K562 (cell line): ENCODE measurements around the gene PPP1R16B. TPM values are rescaled to one million over a fixed set of nuclear protein-coding genes. Genes with fewer than 3 reads are reported as not detected.
A peak's percentile ranks its signal among the peaks of the same experiment; 100 is the strongest.

Source experiments
- BCLAF1 ChIP-seq, 2 experiments: fragments of 450-650 bp in 1 of 2; IDR thresholded peaks; 2 replicates each; pipeline ENCODE4 v1.6.1; 2011 to 2017; ENCODE audit warnings: low read depth in 2 of 2, antibody characterized with exemption in 1 of 2, borderline replicate concordance in 1 of 2, low read length in 1 of 2, mild to moderate bottlenecking in 1 of 2, mixed read lengths in 1 of 2; ENCODE audit not compliant: control insufficient read depth in 1 of 2
- CAMTA2 ChIP-seq: fragments of 250-450 bp; sonication (Bioruptor Pico); conservative IDR thresholded peaks from 2 replicates; pipeline ENCODE4 v1.5.1; 2022
- CTCFL ChIP-seq: IDR thresholded peaks from 2 replicates; pipeline ENCODE4 v1.6.1; 2011; ENCODE audit warnings: borderline replicate concordance, low read depth, mild to moderate bottlenecking, moderate library complexity, low read length; ENCODE audit not compliant: insufficient read depth, poor library complexity, severe bottlenecking
- HCFC1 ChIP-seq: IDR thresholded peaks from 2 replicates; pipeline ENCODE4 v1.6.1; 2012; ENCODE audit warnings: low read depth, low read length, improper control_type of control experiment
- HDAC3 ChIP-seq: fragments of 450-650 bp; IDR thresholded peaks from 2 replicates; pipeline ENCODE4 v1.6.1; 2018; ENCODE audit warnings: borderline replicate concordance, mild to moderate bottlenecking, moderate library complexity; ENCODE audit not compliant: partially characterized antibody
- KAT2B ChIP-seq: IDR thresholded peaks from one replicate; pipeline ENCODE4 v1.6.1; 2012; ENCODE audit warnings: low read depth, mild to moderate bottlenecking, control low read depth, inconsistent platforms, low read length, moderate library complexity
- L3MBTL2 ChIP-seq: fragments of 450-650 bp; IDR thresholded peaks from 2 replicates; pipeline ENCODE4 v1.6.1; 2016; ENCODE audit warnings: mild to moderate bottlenecking, moderate library complexity
- NFIC ChIP-seq: fragments of 450-650 bp; IDR thresholded peaks from 2 replicates; pipeline ENCODE4 v1.6.1; 2017; ENCODE audit warnings: mild to moderate bottlenecking, inconsistent platforms
- NFIX ChIP-seq: fragments of 250-450 bp; sonication (Bioruptor Pico); IDR thresholded peaks from 2 replicates; pipeline ENCODE4 v1.4.0; 2020; ENCODE audit warnings: low read depth, mild to moderate bottlenecking, moderate library complexity
- NONO ChIP-seq, 2 experiments: fragments of 200-400 bp in 1 of 2; fragments of 450-650 bp in 1 of 2; formaldehyde crosslinking in 1 of 2; IDR thresholded peaks; 2 replicates each; pipeline ENCODE4 v1.6.1; 2017; ENCODE audit warnings: low read depth in 2 of 2, mild to moderate bottlenecking in 2 of 2, moderate library complexity in 2 of 2, low read length in 1 of 2
- RBM22 ChIP-seq: fragments of 200-400 bp; formaldehyde crosslinking; IDR thresholded peaks from 2 replicates; pipeline ENCODE4 v1.6.1; 2018; ENCODE audit warnings: low read length, low read depth; ENCODE audit not compliant: poor library complexity, severe bottlenecking
- RCOR1 ChIP-seq, 2 experiments: IDR thresholded peaks; 2 replicates each; pipeline ENCODE4 v1.6.1; 2012; ENCODE audit warnings: low read depth in 2 of 2, low read length in 2 of 2, borderline replicate concordance in 1 of 2, improper control_type of control experiment in 1 of 2
- SMAD2 ChIP-seq: fragments of 150-350 bp; IDR thresholded peaks from 2 replicates; pipeline ENCODE4 v1.6.1; 2014; ENCODE audit warnings: low read depth, mild to moderate bottlenecking, low read length
- SNIP1 ChIP-seq: fragments of 450-650 bp; IDR thresholded peaks from 2 replicates; pipeline ENCODE4 v1.7.1; 2017; ENCODE audit warnings: low read depth, mild to moderate bottlenecking
- TCF3 ChIP-seq: sonication (generic); formaldehyde crosslinking; IDR thresholded peaks from 2 replicates; pipeline ENCODE4 v1.4.0; 2020; ENCODE audit warnings: mild to moderate bottlenecking, missing genetic modification reagents
- ZBTB8A ChIP-seq: fragments of 450-650 bp; IDR thresholded peaks from 2 replicates; pipeline ENCODE4 v1.6.1; 2018; ENCODE audit warnings: mild to moderate bottlenecking, moderate library complexity; ENCODE audit not compliant: partially characterized antibody
- ZKSCAN1 ChIP-seq: fragments of 150-350 bp; IDR thresholded peaks from 2 replicates; pipeline ENCODE4 v1.6.1; 2016; ENCODE audit warnings: low read depth, low read length
- ZNF347 ChIP-seq: fragments of 450-650 bp; formaldehyde crosslinking; IDR thresholded peaks from 2 replicates; pipeline ENCODE4 v1.4.0; 2020; ENCODE audit warnings: low read depth, mild to moderate bottlenecking, moderate library complexity
- ZNF41 ChIP-seq: fragments of 250-450 bp; sonication (Bioruptor Pico); conservative IDR thresholded peaks from 2 replicates; pipeline ENCODE4 v1.4.0; 2020; ENCODE audit warnings: mild to moderate bottlenecking
- ZNF717 ChIP-seq: fragments of 250-450 bp; sonication (Bioruptor Pico); IDR thresholded peaks from 2 replicates; pipeline ENCODE4 v1.5.0; 2021
- polyA plus RNA-seq, 8 experiments: library from polyadenylated mRNA; depleted of rRNA in 4 of 8; stranded (reverse) in 5 of 8; unstranded in 3 of 8; fragments of >200 nt; fragmentation: Nextera tagmentation in 2 of 8; fragmentation: Illumina TruSeq in 1 of 8; extraction: Ambion mirVana in 2 of 8; extraction: Trizol in 1 of 8; gene quantifications; 2 replicates each; pipeline versions ENCODE4 v1.2.1 to v1.2.3, GENCODE V29; 2011 to 2014; ENCODE audit warnings: inconsistent platforms in 1 of 8, missing spikeins in 1 of 8
- total RNA-seq, 7 experiments: library from RNA; depleted of rRNA in 6 of 7; stranded (reverse); fragments of >200 nt in 6 of 7; fragmentation: Illumina TruSeq in 2 of 7; extraction: Trizol in 2 of 7; gene quantifications; 2 replicates each; pipeline versions ENCODE4 v1.2.1 to v1.2.3, GENCODE V29; 2011 to 2021; ENCODE audit warnings: low replicate concordance in 1 of 7
- TF ChIP-seq, protein P1 (sequence below), 2 experiments: IDR thresholded peaks; 2 replicates each; pipeline ENCODE4 v1.6.1; 2012; ENCODE audit warnings: improper control_type of control experiment in 2 of 2, low read depth in 2 of 2, low read length in 2 of 2, borderline replicate concordance in 1 of 2
- TF ChIP-seq, protein P2 (sequence below): fragments of 250-450 bp; sonication (Bioruptor Pico); IDR thresholded peaks from 2 replicates; pipeline ENCODE4 v1.9.0; 2021; ENCODE audit warnings: mild to moderate bottlenecking

The PPP1R16B gene
- total and polyA plus RNA-seq, 9 of the 15 experiments (the other 6 are each of a cell fraction or from before 2014, with no cell fraction given): 1.5 to 11.5 (median 6.8) TPM

- peak; percentile 56; the same call in 1 of the 2 replicates for TF ChIP-seq L3MBTL2
- TF ChIP-seq NFIX (CRISPR knock-in tag): no peak
- no peak for TF ChIP-seq SMAD2
- TF ChIP-seq ZNF347 (CRISPR knock-in tag): no peak
- no peak for TF ChIP-seq NONO (IDR thresholded peaks at IDR 0.05; ENCODE audit: low read depth in 2 of 2, low read length in 1 of 2)
- no peak for TF ChIP-seq CTCFL
- TF ChIP-seq RBM22: no peak
- no peak for TF ChIP-seq KAT2B
- no peak for TF ChIP-seq BCLAF1 (IDR thresholded peaks at IDR 0.05; ENCODE audit: borderline replicate concordance in 1 of 2, control insufficient read depth in 1 of 2, low read depth in 2 of 2, low read length in 1 of 2)
- no peak for TF ChIP-seq CAMTA2
- TF ChIP-seq NFIC: 0 out of 2 replicates have a peak, but pooled peaks have one; percentile 47
- peak in 1 of 2 experiments; percentile 91; a peak in 2 of 4 replicates for TF ChIP-seq RCOR1 (IDR thresholded peaks at IDR 0.05; ENCODE audit: borderline replicate concordance in 1 of 2, low read depth in 2 of 2, low read length in 2 of 2)
- TF ChIP-seq ZBTB8A: no peak
- TF ChIP-seq ZNF41 (CRISPR knock-in tag): peak; percentile 78
- TF ChIP-seq ZKSCAN1: no peak
- peak; percentile 39 for TF ChIP-seq HDAC3
- TF ChIP-seq, protein P1, sequence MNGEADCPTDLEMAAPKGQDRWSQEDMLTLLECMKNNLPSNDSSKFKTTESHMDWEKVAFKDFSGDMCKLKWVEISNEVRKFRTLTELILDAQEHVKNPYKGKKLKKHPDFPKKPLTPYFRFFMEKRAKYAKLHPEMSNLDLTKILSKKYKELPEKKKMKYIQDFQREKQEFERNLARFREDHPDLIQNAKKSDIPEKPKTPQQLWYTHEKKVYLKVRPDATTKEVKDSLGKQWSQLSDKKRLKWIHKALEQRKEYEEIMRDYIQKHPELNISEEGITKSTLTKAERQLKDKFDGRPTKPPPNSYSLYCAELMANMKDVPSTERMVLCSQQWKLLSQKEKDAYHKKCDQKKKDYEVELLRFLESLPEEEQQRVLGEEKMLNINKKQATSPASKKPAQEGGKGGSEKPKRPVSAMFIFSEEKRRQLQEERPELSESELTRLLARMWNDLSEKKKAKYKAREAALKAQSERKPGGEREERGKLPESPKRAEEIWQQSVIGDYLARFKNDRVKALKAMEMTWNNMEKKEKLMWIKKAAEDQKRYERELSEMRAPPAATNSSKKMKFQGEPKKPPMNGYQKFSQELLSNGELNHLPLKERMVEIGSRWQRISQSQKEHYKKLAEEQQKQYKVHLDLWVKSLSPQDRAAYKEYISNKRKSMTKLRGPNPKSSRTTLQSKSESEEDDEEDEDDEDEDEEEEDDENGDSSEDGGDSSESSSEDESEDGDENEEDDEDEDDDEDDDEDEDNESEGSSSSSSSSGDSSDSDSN (IDR thresholded peaks at IDR 0.05; ENCODE audit: borderline replicate concordance in 1 of 2, low read depth in 2 of 2, low read length in 2 of 2): no peak
- TF ChIP-seq TCF3 (CRISPR knock-in tag): peak; percentile 83
- TF ChIP-seq, protein P2, sequence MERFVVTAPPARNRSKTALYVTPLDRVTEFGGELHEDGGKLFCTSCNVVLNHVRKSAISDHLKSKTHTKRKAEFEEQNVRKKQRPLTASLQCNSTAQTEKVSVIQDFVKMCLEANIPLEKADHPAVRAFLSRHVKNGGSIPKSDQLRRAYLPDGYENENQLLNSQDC (CRISPR knock-in tag): no peak
- no peak for TF ChIP-seq SNIP1
- TF ChIP-seq HCFC1: no peak
- no peak for TF ChIP-seq ZNF717 (CRISPR knock-in tag)
Observed at GRCh38 chr20:38854654-38855066, 49.2 kb downstream of the PPP1R16B start (continued).
